ACHN (cell line): Measurements from ENCODE around the gene TUBB4B.
"Not testable (repeated sequence)": the region's sequence is repeated elsewhere in the genome, so short reads cannot be mapped to it uniquely, and the experiment has no call there.

Source experiments
- DNase-seq: peaks from one replicate; pipeline ENCODE4 v3.0.0-alpha.2; 2015
- in situ Hi-C: cut with HindIII; loops from 2 replicates; pipeline ENCODE4 v1.10.0; 2017; ENCODE audit warnings: low sequenced_read_pairs, low pct_ligation_motif_present, low pct_unique_long_range_greater_than_20kb

The TUBB4B gene

DNA sequence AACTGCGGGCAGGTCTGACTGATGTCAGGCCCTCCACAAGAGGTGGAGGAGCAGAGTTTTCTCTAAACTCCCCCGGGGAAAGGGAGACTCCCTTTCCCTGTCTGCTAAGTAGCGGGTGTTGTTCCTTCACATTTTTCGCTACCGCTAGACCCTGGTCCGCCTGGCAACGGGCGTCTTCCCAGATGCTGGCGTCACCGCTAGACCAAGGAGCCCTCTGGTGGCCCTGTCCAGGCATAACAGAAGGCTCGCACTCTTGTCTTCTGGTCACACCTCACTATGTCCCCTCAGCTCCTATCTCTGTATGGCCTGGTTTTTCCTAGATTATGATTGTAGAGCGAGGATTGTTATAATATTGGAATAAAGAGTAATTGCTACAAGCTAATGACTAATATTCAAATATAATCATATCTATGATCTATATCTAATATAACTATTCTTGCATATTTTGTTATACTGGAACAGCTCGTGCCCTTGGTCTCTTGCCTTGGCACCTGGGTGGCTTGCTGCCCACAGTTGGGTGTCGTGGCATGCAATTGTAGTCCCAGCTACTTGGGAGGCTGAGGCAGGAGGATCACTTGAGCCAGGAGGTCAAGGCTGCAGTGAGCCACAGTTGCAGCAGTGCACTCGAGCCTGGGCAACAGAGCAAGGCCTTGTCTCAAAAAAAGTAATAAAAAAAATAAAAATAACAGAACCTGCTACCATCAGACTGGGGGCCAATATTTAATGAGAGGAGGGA is 21.3 kb downstream of the TUBB4B start:
- DNase-seq, in situ Hi-C loops: not testable (repeated sequence)

DNA sequence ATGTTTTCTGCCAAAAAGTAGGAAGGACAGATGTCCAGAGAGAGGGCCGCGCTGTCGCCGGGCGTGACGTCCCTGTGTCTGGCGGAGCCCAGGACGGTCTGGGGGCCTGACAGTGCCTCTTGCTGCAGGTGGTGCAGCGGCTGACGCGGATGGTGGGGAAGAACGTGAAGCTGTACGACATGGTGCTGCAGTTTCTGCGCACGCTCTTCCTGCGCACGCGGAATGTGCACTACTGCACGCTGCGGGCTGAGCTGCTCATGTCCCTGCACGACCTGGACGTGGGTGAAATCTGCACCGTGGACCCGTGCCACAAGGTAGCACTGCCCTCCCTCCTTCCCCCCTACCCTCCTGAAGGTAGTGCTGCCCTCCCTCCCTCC is 21.8 kb downstream of the TUBB4B start:
- no peak for DNase-seq
- in situ Hi-C loops, result no loop called here

DNA sequence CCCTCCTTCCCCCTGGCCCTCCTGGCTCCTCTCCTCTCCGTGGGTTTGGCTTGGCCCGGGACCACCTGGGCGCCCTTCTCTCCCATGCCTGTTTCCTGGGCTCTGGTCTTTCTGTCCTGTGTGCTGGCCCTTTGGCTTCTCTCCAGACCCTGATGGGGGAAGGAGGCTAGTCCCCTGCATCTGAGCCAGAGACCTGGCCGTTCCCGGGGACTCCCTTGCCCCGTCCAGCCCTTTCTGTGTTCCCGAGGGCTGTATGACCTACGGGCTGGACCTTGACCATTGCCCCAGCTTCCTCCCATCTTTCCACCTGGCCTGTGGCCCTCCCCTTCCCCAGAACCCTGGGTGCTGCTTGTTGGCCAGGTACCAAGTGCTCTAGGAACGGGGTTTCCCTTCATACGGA is 22.4 kb downstream of the TUBB4B start:
- in situ Hi-C loops, result no loop called here

DNA sequence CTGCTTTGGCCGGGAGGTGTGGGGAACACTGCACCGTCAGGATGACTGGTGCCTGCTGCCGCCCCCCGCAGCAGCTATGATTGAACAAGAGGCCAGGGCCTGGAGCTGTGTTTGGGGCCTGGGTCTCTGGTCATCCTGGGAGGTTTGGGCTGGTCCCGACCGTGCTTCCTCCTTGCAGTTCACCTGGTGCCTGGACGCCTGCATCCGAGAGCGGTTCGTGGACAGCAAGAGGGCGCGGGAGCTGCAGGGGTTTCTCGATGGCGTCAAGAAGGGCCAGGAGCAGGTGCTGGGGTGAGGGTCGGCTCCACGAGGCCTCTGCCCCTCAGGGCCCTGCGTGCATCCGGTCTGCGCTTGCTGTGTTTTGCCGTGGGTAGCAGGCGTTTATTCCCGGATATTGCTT is 23.0 kb downstream of the TUBB4B start:
- no peak for DNase-seq
- in situ Hi-C loops, result no loop called here

More for the DNA sequence above, 22.4 kb downstream of the TUBB4B start:
- no peak for DNase-seq

DNA sequence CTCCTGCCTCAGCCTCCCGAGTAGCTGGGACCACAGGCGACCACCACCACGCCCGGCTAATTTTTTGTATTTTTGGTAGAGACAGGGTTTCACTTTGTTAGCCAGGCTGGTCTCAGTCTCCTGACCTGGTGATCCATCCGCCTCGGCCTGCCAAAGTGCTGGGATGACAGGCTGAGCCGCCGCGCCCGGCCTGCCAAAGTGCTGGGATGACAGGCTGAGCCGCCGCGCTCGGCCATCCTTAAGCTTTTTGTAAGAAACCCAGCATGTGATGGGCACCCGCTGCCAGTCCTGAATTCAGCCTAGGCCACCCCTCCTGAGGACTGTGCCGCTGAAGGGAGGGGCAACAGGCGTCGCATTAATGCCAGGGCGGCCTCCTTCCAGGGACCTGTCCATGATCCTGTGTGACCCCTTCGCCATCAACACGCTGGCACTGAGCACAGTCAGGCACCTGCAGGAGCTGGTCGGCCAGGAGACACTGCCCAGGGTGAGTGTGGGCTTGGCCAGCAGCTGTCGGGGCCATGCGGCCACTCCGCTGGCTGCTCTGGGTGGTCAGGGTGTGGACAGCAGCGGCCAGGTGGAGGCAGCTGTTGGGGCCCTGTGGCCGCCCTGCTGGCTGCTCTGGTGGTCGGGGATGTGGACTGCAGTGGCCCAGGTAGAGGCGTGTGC is 24.5 kb downstream of the TUBB4B start:
- in situ Hi-C loops, result no loop called here
- DNase-seq, result no peak

DNA sequence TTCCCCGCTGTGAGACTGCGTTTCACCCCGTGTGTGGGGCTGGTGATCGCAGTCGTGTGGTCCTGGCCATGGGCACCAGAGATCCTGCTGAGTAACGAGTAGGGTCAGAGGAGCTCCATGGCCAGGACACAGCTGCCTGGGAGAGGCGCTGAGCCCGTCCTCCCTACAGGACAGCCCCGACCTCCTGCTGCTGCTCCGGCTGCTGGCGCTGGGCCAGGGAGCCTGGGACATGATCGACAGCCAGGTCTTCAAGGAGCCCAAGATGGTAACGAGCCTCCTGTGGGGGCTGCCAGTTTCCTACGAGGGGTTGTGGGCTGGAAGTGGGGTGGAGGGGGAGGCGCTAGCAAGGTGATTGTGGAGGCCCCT is 25.1 kb downstream of the TUBB4B start:
- in situ Hi-C loops, result no loop called here
- no peak for DNase-seq

DNA sequence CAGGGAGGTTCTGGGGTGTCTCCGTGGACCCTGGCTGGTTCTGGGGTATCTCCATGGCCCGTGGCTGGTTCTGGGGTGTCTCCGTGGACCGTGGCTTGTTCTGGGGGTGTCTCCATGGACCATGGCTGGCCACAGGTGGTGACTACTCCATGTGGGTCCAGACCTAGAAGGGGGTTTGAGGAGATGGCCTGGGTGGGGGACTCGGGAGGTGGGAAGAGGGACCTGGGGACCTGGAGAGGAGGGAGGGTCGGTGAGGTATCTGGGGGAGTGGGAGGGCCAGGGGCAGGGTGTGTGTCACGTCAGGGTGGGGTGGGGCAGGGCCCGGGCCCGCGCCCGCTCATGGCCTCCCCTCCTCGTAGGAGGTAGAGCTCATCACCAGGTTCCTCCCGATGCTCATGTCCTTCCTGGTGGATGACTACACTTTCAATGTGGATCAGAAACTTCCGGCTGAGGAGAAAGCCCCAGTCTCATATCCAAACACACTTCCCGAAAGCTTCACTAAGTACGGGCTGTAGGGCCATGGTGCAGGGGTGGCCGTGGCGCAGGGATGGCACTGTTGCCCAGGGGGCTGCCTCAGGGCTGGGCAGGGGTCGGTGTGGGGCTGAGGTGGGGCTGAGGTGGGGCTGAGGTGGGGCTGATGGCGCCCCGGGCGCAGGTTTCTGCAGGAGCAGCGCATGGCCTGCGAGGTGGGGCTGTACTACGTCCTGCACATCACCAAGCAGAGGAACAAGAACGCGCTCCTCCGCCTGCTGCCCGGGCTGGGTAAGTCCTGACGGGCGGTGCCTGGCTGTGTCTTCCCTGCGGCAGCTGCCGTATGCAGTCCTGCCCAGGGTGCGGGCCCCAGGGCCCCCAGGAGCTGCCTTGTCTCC is 25.7 kb downstream of the TUBB4B start:
- in situ Hi-C loops, result no loop called here
- no peak for DNase-seq

DNA sequence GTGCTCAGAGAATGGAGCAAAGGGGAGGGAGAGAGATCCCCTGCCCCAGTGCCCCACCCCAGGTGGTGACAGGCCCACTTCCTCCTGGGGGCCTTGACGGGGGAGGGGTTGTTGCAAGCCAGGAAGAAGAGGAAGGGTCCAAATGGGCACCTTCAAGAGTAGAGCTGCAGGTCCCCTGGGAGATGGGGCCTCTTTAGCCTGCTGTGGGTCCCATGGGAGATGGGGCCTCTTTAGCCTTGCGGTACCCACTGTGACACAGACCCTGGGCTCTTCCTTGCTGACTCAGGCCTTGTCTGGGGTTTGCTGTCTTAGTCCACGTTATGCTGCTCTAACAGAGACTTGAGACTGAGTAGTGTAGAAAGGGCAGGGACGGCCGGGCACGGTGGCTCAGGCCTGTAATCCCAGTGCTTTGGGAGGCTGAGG is 26.9 kb downstream of the TUBB4B start:
- DNase-seq, result no peak
- in situ Hi-C loops, result no loop called here

DNA sequence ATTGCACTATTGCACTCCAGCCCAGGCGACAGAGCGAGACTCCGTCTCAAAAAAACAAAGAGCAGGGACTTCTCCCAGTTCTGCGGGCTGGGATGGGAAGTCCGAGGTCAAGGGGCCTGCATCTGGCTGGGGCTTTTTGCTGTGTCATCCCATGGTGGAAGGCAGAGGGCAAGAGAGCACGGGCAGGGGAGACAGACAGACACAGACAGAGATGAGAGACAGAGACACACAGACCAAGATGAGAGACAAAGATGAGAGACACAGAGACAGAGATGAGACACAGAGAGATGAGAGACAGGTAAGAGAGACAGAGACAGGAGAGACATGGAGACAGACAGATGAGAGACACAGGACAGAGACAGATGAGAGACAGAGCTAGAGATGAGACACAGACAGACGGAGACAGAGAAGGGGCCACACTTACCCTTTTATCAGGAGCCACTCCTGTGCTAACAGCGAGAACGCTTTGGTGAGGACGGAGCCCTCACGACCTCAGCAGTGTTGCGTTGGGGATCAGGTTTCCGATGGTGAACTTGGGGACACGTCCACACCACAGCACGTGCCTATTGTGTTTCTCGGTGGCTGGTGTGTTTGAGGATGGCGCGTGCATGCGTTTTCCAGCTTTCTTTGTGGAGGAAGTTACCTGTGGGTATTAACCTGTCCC is 27.6 kb downstream of the TUBB4B start:
- no peak for DNase-seq
- in situ Hi-C loops, result no loop called here

DNA sequence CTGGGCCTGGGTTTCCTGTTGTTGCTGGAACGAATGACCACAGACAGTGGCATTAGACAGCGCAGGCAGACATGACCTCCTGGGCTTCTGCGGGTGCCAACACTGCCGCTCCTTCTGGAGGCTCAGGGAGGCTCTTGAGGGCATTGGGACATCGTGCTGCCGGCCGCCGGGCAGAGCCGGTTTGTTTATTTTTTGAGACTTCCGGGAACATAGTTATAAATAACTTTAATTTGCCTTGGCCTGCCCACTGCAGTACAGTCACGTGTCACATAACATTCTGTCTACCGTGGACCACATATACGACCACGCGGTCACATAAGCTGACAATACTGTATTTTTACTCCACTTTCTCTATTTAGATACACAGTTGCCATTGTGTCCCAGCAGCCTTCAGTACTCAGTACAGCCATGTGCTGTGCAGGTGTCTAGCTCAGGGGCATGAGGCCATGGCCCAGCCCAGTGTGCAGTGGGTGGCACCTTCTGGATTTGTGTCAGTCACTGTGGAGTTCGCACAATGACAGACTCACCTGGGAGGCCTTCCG is 28.2 kb downstream of the TUBB4B start:
- in situ Hi-C loops, result no loop called here
- no peak for DNase-seq

DNA sequence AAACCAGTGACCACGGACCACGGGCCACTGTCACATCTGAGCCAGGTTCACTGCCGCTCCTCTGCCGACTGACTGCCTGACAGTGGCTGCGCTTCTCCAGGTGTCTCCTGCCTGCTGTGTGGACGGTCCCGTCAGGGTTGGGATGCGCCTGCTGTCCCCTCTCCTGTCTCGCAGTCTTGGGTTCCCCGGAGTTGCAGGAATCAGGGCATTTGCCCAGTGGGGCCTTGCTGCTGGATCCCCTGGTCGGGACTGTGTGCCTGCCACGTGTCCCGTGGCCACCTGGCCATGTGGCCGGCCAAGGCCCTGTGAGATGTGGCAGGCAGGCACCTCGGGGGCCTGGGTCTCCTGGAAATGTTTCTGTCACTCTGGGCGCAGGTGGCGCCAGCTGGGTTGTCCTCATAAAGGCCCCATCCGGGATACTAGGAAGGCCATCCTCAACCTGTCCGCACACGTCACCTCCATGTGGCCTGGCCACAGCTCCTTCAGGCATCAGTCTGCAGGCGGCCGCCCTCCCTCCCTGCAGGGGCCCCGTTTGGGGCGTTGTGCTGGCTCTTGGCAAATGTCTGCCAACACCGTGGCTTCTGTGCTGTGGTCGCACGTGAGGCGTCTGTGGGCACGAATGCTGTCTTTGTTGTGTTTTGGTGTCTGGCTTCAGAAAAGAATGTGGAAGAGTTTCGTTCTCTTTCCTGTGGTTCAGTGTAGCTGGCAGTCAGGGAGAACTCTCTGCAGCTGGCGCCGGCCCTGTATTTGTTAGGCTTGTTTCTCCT is 30.0 kb downstream of the TUBB4B start:
- in situ Hi-C loops, result no loop called here
- DNase-seq, result no peak

DNA sequence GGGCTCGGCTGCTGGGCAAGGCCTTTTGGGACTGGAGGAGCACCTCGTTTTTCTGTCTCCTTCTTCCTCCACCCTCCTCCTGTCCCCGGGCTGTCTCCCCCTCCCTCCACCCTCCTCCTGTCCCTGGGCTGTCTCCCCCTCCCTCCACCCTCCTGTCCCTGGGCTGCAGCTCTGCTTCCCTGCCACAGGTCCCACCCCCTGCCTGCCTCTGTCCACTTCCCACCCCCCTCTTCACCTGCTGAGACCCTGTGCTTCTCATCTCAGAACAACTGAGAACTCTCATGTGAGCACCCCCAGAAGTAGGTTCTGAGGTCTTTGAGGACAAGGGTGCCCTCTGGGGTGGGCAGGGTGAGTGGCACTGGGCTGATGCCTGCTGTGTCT is 30.6 kb downstream of the TUBB4B start:
- DNase-seq, result no peak
- in situ Hi-C loops, result no loop called here

DNA sequence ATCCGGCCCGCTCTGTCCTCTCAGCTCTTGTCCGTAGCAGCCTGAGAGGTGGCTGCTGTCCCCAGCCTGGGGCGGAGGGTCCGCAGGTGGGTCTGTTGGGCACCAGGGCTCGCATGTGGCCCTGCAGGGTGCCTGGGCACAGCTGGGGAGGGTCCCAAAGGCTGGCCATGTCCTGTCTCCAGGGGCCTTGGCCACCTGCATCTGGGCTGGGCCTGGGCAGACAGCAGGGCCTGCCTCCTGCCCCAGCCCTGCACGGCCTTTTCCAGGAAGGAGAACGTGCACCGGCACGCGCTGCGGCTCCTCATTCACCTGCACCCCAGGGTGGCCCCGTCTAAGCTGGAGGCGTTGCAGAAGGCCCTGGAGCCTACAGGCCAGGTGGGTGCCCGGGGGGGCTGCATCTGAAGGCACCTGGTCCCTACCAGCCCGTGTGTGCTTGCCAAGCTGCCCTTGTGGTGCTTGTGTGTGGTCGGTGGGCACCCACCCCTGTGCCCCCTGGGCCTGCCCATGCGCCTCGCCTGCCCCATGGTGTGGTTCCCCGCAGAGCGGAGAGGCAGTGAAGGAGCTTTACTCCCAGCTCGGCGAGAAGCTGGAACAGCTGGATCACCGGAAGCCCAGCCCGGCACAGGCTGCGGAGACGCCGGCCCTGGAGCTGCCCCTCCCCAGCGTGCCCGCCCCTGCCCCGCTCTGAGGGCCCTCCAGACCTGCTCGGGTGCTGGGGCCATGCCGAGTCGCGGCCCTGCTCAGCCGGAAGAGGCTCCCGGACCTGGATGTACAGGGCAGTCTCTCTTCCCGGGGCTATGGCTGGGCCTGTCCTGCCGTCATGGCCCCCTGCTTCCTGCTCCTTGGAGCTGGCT is 31.4 kb downstream of the TUBB4B start:
- no peak for DNase-seq
- in situ Hi-C loops, result no loop called here

DNA sequence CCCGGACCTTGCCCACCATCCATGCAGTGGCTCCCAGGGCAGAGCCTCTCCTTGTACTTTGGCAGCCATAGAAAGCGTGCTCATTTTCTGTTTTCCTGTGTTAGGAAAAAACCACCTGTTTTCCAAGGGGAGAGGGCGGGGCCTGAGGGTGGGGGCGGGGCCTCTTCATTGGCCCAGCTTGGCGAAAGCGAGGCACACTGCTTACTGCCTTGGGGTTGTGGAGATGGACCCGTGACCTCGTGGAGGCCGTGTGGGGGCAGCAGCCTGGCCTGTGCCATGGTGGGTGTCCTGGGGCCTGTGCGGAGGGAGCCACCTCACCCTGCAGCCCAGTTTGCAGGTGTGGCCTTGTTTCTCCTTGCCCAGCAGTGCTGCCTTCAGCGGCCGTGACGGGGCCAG is 32.0 kb downstream of the TUBB4B start:
- in situ Hi-C loops, result no loop called here
- no peak for DNase-seq

DNA sequence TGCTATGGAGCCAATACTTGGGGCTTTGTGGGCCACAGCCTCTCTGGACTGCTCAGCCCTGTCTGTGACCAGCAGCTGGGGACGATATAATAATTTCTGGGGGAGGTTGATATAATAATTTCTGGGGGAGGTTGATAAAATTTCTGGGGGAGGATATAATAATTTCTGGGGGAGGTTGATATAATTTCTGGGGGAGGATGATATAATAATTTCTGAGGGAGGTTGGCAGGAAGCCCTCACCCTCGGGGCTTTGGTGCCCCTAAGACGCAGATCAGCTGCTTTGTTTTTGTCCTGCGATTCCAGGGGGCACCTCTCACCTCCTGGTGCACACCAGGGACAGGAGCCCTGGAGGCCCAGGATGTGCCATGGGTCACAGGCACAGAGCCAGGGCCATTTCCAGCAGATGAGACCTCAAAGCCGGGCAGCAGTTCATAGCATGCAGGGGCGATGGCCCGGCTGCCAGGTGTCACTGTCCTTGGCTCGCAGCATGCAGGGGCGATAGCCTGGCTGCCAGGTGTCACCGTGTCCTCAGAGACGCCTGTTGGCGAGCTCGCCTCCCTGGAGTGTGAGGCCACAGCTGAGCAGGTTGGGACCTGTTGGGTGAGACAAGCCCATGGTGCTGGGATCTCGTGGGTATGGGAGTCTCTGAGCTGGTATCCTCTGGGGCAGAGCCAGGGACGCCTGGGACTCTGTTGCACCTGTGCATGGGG is 32.7 kb downstream of the TUBB4B start:
- DNase-seq, result no peak
- in situ Hi-C loops, result no loop called here

DNA sequence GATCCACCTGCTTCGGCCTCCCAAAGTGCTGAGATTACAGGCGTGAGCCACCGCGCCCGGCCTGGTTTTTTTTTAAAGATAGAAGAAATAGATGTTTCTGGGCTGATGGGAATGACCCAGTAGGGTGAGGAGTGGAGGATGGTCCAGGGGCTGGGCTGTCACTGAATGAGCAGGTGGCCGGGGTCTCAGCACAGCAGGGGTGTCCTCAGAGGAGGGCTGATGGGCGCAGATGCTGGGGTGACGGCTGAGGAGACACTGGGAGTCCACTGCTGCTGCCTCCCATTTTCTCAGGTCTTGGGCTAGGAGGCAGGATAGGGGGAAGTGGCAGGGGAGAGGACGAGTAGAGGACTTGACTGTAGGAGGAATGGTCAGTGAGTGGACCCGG is 34.1 kb downstream of the TUBB4B start:
- in situ Hi-C loops, result no loop called here
- DNase-seq, result no peak
